ENCODE data around the gene PYGL.

The PYGL gene

DNA sequence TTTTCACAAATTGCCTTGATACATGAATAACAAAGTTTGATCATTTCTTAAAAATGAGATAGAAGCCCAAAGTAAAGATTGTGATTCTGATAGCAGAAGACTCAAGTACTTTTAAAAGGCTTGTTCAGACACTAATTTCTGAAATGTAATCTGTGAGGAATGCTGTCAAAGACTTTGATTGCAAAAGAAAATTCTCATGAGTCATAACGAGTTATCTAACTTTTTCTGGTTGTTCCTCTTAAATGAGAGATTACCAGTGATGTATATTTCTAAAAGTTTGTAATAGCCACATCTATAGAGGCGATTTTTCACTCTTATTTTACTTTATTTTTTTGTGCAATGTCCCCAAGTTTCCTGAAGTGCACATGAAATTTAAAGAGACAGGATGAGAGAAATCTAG lies 7.0 kb downstream of the PYGL start:
- H3K27me3 ChIP-seq (ENCODE audit: control insufficient read depth, insufficient read depth, low read length) = no peaks in the 10 kb centered on the region
- H3K36me3 ChIP-seq (ENCODE audit: control insufficient read depth, insufficient read depth, low read length) = peaks cover 39% of the 10 kb centered on the region
- H3K9ac ChIP-seq (ENCODE audit: low read depth, low read length) = no peak overlapping the region
- H3K9me3 ChIP-seq (ENCODE audit: control insufficient read depth, insufficient read depth, low read length) = no peaks in the 10 kb centered on the region
- no peaks in the 10 kb centered on the region for H3K4me1 ChIP-seq (ENCODE audit: control insufficient read depth, insufficient read depth, low read length)
- H3K4me3 ChIP-seq (ENCODE audit: low read depth, low read length) = no peak overlapping the region
- no peak overlapping the region for H3K27ac ChIP-seq (ENCODE audit: low read depth, low read length)

DNA sequence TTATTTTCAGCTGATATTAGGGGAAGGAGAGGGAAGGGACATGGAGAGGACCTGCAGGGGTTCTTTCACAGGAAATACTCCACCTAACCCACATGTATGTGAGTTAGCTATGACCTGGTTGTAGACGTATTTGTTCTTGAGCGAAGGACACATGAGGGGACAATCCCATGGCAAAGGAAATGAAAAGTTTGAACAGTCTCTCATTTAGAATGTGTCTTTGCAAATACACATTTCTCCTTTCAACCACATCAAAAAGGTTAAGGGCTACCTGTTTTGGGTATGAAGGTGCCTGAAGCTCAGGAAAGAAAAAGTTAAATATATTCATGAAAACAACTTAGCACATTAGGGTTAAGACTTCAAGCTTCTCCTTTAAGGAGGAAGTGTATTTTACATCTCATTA lies 7.4 kb downstream of the PYGL start:
- H3K4me3 ChIP-seq (ENCODE audit: low read depth, low read length) = no peak overlapping the region
- H3K4me1 ChIP-seq (ENCODE audit: control insufficient read depth, insufficient read depth, low read length) = no peaks in the 10 kb centered on the region
- peaks cover 39% of the 10 kb centered on the region for H3K36me3 ChIP-seq (ENCODE audit: control insufficient read depth, insufficient read depth, low read length)
- H3K9me3 ChIP-seq (ENCODE audit: control insufficient read depth, insufficient read depth, low read length) = no peaks in the 10 kb centered on the region
- H3K9ac ChIP-seq (ENCODE audit: low read depth, low read length) = no peak overlapping the region
- no peaks in the 10 kb centered on the region for H3K27me3 ChIP-seq (ENCODE audit: control insufficient read depth, insufficient read depth, low read length)
- no peak overlapping the region for H3K27ac ChIP-seq (ENCODE audit: low read depth, low read length)

DNA sequence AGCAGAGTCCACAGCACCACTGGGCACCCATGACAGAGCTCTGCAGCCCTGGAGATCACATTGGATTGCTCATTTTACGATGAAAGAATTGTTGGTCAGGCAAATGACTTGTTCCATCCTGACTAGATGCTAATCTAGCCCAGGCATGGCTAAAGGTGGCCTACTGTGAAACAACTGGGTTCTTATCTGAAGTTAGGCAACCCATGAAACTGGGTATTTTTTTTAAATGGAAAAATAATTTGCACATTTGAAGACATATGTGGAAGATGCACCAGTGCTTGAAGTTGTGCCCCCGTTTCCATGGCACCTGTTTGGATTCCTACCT lies 8.3 kb downstream of the PYGL start:
- no peak overlapping the region for H3K9ac ChIP-seq (ENCODE audit: low read depth, low read length)
- no peak overlapping the region for H3K27ac ChIP-seq (ENCODE audit: low read depth, low read length)
- peaks cover 47% of the 10 kb centered on the region for H3K36me3 ChIP-seq (ENCODE audit: control insufficient read depth, insufficient read depth, low read length)
- no peak overlapping the region for H3K4me3 ChIP-seq (ENCODE audit: low read depth, low read length)
- H3K9me3 ChIP-seq (ENCODE audit: control insufficient read depth, insufficient read depth, low read length) = no peaks in the 10 kb centered on the region
- no peaks in the 10 kb centered on the region for H3K27me3 ChIP-seq (ENCODE audit: control insufficient read depth, insufficient read depth, low read length)
- no peaks in the 10 kb centered on the region for H3K4me1 ChIP-seq (ENCODE audit: control insufficient read depth, insufficient read depth, low read length)

DNA sequence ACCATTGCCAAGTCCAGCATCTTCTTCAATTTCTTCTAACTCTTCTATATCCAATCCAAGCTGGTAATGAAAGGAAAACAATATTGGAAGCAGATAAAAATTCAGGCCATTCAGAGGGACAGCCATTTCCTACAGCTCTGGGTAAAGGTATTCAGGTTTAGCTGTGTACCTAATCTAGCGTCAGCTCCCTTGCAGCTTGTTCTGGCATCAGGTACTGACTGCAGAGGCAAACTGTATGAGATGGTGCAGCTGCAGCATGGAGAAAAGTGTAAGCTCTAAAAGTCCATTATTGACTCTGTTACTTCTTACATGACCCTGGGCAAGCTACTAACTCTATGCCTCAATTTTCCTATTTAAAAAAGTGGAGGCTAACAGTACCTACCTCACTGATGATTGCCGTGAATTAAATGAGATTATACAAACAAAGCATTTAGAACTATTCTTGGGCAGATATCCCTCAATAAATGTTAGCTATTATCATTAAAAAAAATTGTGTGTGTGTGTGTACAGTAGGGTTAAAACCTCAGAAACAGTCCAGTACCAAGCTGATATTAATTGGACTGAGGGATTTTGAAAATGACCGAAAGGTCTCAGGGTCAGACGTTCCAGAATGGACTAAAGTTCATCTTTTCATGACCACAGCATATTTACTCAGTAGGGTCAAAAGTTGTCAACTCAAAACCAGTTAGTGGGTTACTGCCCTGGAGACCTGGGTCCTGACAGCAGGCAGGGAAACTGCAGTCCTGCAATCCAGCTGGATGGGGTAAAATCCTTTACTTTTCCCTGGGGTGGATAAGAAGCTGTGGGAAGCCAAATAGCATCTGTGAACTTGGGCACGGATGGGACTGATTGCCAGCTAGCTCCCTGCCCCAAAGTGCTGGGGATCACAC lies 8.9 kb downstream of the PYGL start:
- Histone ChIP-seq H3K9ac (ENCODE audit: low read depth, low read length) (no peak overlapping the region), H3K27ac (ENCODE audit: low read depth, low read length) (no peak overlapping the region), H3K4me3 (ENCODE audit: low read depth, low read length) (no peak overlapping the region), H3K9me3 (ENCODE audit: control insufficient read depth, insufficient read depth, low read length) (no peaks in the 10 kb centered on the region), H3K27me3 (ENCODE audit: control insufficient read depth, insufficient read depth, low read length) (no peaks in the 10 kb centered on the region), H3K4me1 (ENCODE audit: control insufficient read depth, insufficient read depth, low read length) (no peaks in the 10 kb centered on the region), H3K36me3 (ENCODE audit: control insufficient read depth, insufficient read depth, low read length) (peaks cover 53% of the 10 kb centered on the region)

DNA sequence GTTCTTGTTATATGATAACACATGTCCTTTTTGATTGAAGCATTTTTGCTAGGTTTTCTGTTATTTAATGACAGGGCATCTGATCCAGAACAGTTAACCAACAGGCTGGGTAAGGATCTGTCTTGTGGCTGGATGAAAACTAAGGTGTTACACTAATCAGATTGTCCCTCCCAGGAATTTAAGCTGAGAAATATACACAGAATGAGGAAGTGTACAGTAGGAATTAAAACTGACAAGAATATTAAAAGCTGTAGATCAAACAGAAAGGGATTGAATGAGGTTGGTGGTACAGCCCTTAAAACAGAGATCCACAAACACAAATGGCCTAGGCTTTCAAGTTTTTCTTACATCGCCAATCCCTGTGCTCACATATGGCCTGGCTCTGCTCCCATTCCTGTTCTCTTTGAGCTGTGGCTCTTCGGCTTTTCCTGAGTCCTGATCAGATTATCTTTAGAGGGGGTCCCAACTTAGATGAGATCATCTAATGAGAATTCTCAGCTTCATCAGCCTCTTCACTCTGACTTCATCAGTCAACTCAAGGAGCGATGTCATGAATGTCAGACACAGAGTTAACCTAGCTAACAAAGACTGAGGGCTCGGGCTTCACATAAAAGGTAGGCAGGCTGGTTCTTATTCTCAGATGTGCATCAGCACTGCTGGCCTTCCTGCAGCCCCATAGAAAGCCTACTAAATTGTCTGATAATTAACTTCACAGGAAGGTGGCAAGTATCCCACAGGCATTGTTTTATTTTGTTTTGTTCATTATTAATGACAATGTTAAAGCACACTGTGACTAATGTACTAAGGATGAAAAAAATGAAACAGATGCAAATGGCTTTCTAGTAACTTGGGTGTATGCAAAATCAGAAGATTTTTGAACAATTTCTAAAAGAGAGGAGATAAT lies 11.4 kb downstream of the PYGL start:
- Histone ChIP-seq H3K9me3 (ENCODE audit: control insufficient read depth, insufficient read depth, low read length) (no peaks in the 10 kb centered on the region), H3K27ac (ENCODE audit: low read depth, low read length) (no peak overlapping the region)

DNA sequence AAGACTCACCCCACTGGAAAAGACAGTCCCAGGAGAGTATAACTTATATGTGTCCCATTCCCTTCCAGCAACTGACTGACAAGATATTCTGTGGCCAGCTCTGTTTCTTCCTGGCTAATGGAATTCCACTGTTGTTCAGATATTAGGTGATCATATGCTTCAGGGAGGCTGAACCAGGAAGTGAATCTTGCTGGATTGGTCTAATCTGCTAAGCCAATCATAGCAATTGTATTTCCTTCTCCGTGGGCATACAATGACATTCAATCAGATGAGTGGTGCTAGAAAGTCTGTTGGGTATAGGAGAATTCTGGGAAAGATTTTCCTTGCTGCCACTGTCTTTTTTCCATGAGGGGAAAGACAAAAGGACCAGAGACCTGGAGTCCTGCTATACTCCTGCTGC lies 12.1 kb downstream of the PYGL start:
- Histone ChIP-seq H3K9ac (ENCODE audit: low read depth, low read length) (no peak overlapping the region), H3K4me3 (ENCODE audit: low read depth, low read length) (no peak overlapping the region), H3K27me3 (ENCODE audit: control insufficient read depth, insufficient read depth, low read length) (no peaks in the 10 kb centered on the region), H3K4me1 (ENCODE audit: control insufficient read depth, insufficient read depth, low read length) (no peaks in the 10 kb centered on the region), H3K36me3 (ENCODE audit: control insufficient read depth, insufficient read depth, low read length) (peaks cover 77% of the 10 kb centered on the region), H3K27ac (ENCODE audit: low read depth, low read length) (no peak overlapping the region), H3K9me3 (ENCODE audit: control insufficient read depth, insufficient read depth, low read length) (no peaks in the 10 kb centered on the region)

More for the DNA sequence above, 11.4 kb downstream of the PYGL start:
- Histone ChIP-seq H3K36me3 (ENCODE audit: control insufficient read depth, insufficient read depth, low read length) (peaks cover 72% of the 10 kb centered on the region), H3K27me3 (ENCODE audit: control insufficient read depth, insufficient read depth, low read length) (no peaks in the 10 kb centered on the region), H3K4me1 (ENCODE audit: control insufficient read depth, insufficient read depth, low read length) (no peaks in the 10 kb centered on the region), H3K4me3 (ENCODE audit: low read depth, low read length) (no peak overlapping the region), H3K9ac (ENCODE audit: low read depth, low read length) (no peak overlapping the region)

DNA sequence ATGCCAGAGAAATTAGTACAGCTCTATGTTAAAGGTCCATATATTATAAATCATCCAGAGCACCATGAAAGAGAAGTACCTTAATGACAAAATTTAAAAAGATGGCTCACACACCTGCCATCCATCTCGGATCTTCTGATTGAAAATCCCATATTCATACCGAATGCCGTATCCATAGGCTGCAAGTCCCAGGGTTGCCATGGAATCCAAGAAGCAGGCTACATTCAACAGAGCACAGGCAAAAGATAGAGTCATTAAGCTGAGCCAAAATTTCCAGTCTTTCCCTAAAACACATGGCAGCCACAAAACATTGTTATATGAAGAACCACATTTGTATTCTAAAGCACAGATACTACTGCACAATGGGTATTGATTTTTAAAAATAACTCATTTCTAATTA lies 12.7 kb downstream of the PYGL start:
- Histone ChIP-seq H3K36me3 (ENCODE audit: control insufficient read depth, insufficient read depth, low read length) (peaks cover 75% of the 10 kb centered on the region), H3K27me3 (ENCODE audit: control insufficient read depth, insufficient read depth, low read length) (no peaks in the 10 kb centered on the region)

DNA sequence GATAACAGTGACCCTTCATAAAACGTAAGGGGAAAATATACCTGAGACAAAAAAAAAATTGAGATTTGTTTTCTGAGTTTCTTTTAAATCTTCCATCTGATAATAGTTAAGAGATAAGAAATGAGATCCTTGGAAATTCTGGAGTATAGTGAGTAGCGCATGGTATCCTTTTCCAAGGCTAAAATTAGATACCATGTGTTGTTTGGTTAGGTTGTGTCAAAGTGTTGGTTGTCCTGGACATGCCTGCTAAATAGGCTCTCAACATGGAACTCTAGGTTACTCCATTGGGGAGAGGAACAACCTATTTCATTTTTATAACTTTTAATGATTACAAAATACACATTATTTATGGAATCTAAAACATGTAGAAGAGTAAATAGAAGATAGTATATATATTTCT lies 14.8 kb downstream of the PYGL start:
- H3K36me3 ChIP-seq (ENCODE audit: control insufficient read depth, insufficient read depth, low read length) = peaks cover 65% of the 10 kb centered on the region
- H3K9me3 ChIP-seq (ENCODE audit: control insufficient read depth, insufficient read depth, low read length) = no peaks in the 10 kb centered on the region
- no peak overlapping the region for H3K27ac ChIP-seq (ENCODE audit: low read depth, low read length)
- no peak overlapping the region for H3K9ac ChIP-seq (ENCODE audit: low read depth, low read length)
- no peaks in the 10 kb centered on the region for H3K4me1 ChIP-seq (ENCODE audit: control insufficient read depth, insufficient read depth, low read length)
- no peak overlapping the region for H3K4me3 ChIP-seq (ENCODE audit: low read depth, low read length)
- no peaks in the 10 kb centered on the region for H3K27me3 ChIP-seq (ENCODE audit: control insufficient read depth, insufficient read depth, low read length)

More for the DNA sequence above, 12.7 kb downstream of the PYGL start:
- Histone ChIP-seq H3K4me1 (ENCODE audit: control insufficient read depth, insufficient read depth, low read length) (no peaks in the 10 kb centered on the region), H3K9ac (ENCODE audit: low read depth, low read length) (no peak overlapping the region), H3K4me3 (ENCODE audit: low read depth, low read length) (no peak overlapping the region), H3K27ac (ENCODE audit: low read depth, low read length) (no peak overlapping the region), H3K9me3 (ENCODE audit: control insufficient read depth, insufficient read depth, low read length) (no peaks in the 10 kb centered on the region)

DNA sequence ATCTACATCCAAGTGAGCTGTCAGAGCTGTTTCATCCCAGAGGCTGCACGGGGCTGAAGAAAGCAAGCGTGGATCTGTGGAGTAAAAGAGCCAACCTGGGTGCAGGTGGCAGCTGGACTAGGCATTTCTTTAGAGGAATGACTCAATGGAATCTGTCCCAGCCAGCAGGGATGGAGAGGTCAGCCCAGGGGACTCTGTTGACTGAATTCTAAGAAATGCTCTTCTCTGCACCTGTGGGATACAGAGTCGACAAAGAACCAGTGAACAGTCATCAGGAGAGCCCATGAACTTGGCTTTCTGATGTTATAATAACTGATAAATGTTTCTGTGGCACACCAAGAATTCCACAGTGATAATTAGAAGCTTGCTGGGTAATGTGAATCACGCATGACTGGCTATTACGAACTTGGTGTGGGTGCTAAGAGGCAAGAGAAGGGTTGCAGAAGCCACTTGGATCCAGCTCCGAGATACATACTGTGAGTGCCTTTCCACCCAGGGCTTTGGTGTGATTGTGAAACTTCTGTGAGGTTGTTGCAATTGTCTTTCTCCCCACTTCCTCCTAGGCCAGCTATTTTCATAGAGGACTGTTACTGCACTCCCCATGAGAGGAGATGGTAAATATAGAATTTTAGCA lies 16.2 kb downstream of the PYGL start:
- peaks cover 63% of the 10 kb centered on the region for H3K36me3 ChIP-seq (ENCODE audit: control insufficient read depth, insufficient read depth, low read length)
- H3K4me3 ChIP-seq (ENCODE audit: low read depth, low read length) = no peak overlapping the region
- H3K4me1 ChIP-seq (ENCODE audit: control insufficient read depth, insufficient read depth, low read length) = no peaks in the 10 kb centered on the region
- no peaks in the 10 kb centered on the region for H3K27me3 ChIP-seq (ENCODE audit: control insufficient read depth, insufficient read depth, low read length)
- no peaks in the 10 kb centered on the region for H3K9me3 ChIP-seq (ENCODE audit: control insufficient read depth, insufficient read depth, low read length)
- H3K27ac ChIP-seq (ENCODE audit: low read depth, low read length) = no peak overlapping the region
- no peak overlapping the region for H3K9ac ChIP-seq (ENCODE audit: low read depth, low read length)

DNA sequence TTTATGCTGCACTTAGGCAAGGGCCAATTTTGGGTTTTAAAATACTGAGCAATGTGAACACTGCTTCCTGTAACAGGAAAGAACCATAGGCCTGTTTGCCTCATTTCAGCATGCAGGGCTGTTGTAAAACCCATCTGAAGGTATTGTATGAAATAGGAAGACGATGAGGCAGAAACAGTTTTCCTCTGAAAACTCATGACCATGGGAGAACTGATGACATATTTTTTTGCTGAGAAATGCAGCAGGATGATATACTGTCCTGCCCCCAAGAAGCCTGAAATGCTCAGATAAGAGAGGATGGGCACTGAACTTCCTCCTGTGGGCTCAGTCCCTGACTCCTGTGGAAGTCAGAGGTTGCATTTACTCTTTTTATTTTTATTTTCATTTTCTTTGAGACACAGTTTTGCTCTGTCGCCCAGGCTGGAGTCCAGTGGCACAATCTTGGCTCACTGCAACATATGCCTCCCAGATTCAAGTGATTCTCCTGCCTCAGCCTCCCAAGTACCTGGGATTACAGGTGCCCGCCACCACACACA lies 17.4 kb downstream of the PYGL start:
- no peak overlapping the region for H3K4me3 ChIP-seq (ENCODE audit: low read depth, low read length)
- H3K9me3 ChIP-seq (ENCODE audit: control insufficient read depth, insufficient read depth, low read length) = no peaks in the 10 kb centered on the region
- peaks cover 58% of the 10 kb centered on the region for H3K36me3 ChIP-seq (ENCODE audit: control insufficient read depth, insufficient read depth, low read length)
- H3K9ac ChIP-seq (ENCODE audit: low read depth, low read length) = no peak overlapping the region
- H3K27me3 ChIP-seq (ENCODE audit: control insufficient read depth, insufficient read depth, low read length) = no peaks in the 10 kb centered on the region
- no peaks in the 10 kb centered on the region for H3K4me1 ChIP-seq (ENCODE audit: control insufficient read depth, insufficient read depth, low read length)
- H3K27ac ChIP-seq (ENCODE audit: low read depth, low read length) = no peak overlapping the region

All from HUES48 (cell line).